Stimulated activated CD4-positive, alpha-beta T cell treated with anti-CD3 and anti-CD28 coated beads, Interleukin-12 subunit alpha, Interleukin-12 subunit beta, amount 100 ng/mL, for 4 hours (primary cell): Measurements from ENCODE around the gene NXF2.
A peak's percentile ranks its signal among the peaks of the same experiment; 100 is the strongest.
"Not testable (repeated sequence)": the region's sequence is repeated elsewhere in the genome, so short reads cannot be mapped to it uniquely, and the experiment has no call there.

Source experiments
- DNase-seq: peaks from one replicate; pipeline ENCODE4 v3.0.0-alpha.2; 2020

The NXF2 gene, protein sequence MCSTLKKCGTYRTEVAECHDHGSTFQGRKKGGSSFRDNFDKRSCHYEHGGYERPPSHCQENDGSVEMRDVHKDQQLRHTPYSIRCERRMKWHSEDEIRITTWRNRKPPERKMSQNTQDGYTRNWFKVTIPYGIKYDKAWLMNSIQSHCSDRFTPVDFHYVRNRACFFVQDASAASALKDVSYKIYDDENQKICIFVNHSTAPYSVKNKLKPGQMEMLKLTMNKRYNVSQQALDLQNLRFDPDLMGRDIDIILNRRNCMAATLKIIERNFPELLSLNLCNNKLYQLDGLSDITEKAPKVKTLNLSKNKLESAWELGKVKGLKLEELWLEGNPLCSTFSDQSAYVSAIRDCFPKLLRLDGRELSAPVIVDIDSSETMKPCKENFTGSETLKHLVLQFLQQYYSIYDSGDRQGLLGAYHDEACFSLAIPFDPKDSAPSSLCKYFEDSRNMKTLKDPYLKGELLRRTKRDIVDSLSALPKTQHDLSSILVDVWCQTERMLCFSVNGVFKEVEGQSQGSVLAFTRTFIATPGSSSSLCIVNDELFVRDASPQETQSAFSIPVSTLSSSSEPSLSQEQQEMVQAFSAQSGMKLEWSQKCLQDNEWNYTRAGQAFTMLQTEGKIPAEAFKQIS

DNA sequence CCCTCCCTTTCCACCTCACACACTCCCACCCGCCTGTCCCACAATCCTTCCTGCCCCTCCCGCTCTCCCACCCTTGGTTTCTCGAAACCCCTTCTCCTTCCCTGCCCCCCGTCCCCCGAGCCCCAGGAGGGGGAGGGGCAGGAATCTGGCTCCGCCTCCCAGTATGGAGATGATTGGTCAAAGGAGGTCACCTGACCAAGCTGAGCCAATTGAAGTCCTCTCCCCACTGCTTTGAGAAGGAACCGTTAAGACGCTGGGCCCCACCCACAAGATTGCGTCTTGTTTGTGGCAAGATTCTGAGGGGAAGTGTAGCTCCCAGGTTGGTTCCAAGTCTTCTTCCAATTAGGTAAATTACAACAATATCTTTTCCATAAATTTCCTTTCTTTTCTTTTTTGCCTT, at the start of gene NXF2:
Gene NXF2, plus strand, starts transcription at position 275 of the 400 bp plus-strand sequence. CDS start 59,912 bp downstream, outside the sequence.
- not testable (repeated sequence) for DNase-seq

DNA sequence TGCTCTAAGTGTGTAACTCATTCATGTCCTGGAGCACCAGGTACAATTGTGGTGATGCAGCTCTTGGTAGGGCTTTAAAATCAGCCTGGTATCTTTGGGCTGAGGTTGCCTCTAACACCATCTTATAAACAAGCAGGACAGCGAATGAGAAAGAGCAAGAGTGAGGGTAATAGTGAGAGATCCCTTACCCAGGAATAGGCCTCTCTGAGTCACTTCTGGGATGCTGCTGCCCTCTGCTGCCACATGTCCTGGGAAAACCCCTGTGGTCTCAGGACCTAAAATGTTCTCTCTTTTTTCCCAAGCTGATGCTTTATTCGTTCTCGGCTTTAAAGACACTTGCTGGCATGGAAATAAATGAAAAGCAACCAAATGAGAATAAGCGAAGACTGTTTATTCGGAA, 39.0 kb upstream of the NXF2 start:
- not testable (repeated sequence) for DNase-seq

DNA sequence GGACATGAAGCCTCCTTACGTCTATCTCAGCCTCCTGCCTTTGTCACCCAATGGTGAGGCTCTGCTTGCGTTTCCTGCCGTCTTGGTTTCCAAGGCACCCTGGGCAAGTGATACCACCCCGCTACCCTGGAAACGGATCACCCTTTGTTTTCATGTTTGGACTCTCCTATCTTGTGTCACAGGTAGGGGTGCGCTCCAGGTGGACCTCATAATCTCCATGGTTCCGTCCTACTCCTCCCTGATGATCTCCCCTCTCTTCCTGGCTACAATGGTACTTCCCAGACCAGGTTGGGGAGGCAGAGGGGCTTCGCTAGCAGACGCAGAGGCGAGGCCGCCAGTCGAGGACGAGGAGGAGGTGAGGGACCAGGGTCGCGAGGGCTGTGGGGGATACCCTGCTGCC, 32.0 kb upstream of the NXF2 start, which contains the start of gene TCP11X1:
Gene TCP11X1, plus strand, starts transcription at position 316 of the 400 bp plus-strand sequence.
- DNase-seq, result not testable (repeated sequence)

DNA sequence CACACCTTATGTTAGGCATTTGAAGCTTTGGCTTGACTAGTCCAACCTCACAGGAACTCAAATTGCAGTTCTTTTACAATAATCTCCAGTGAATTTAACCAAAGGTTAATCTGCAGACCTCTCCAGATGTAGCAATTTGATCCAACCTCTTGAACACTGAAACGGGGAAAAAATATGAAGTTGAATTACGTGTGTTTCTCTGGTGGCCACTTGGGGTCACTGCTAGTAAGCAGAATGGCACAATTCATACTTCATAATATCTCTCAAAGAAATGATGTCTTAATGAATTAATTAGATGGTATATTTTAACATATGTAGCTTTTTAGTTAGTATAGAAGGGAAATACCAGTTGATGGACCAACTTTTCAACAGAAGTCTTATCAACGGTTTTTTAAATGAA, 30.5 kb upstream of the NXF2 start:
- not testable (repeated sequence) for DNase-seq

DNA sequence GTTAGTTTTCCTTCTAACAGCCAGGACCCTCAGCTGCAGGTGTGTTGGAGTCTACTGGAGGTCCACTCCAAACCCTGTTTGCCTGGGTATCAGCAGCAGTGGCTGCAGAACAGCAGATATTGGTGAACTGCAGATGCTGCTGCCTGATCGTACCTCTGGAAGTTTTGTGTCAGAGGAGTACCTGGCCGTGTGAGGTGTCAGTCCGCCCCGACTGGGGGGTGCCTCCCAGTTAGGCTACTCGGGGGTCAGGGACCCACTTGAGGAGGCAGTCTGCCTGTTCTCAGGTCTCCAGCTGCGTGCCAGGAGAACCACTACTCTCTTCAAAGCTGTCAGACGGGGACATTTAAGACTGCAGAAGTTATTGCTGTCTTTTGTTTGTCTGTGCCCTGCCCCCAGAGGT, 11.3 kb upstream of the NXF2 start:
- not testable (repeated sequence) for DNase-seq

DNA sequence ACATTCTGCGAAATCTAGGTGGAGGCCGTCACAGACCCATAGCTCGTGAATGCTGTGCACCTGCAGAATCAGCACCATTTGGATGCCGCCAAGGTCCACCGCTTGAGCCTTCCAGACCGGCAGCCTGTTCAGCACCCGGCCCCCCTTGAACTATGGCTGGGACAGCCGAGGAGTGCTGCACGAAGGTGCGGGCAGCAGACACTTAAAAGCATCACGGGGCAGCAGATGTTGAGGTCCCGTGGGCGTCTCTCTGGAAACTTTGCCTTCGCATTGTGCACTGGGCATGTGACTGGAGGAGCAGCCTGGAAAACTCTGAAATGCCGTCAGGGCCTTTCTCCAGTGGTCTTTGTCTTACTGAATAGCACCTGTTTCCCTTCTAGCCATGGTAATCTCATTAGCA, 6.7 kb upstream of the NXF2 start:
- DNase-seq, result not testable (repeated sequence)

DNA sequence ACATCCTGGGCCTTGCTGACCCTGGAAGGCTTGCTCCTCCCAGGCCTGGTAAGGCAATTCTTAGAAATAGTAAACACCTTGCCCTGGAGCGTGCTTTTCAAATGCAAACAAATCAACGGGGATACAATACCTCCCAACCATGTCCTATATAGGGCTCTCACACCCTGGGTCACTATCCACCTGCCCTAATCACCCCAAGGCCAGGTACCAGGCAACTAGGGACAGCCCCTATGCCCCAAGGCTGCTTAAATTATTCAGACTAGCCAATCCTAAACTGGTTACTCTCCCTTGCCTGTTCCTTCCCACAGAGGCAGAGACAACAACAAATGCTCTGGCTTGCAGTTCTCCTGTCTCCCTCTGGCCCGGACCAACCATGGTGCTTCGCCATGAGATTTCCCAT, 25.3 kb downstream of the NXF2 start:
- DNase-seq, result not testable (repeated sequence)

DNA sequence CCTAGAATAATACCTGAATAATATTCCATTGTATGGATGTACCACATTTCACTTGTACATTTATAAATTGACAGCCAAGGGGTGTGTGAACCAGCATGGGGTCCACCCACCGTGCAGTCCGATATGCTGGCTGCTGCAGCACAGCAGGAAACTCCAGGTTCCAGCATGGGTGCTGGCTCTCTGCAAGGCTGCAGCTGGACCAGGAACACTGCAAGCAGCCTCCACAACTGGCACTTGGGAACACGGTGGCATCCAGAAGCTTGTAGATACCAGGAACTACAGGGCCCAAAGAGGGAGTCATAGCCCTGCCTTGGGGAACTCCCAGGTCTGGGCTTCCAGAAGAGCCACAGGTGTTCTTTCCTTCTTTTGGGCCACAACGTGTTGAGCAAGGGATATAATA, 91.2 kb downstream of the NXF2 start:
- no peak for DNase-seq

DNA sequence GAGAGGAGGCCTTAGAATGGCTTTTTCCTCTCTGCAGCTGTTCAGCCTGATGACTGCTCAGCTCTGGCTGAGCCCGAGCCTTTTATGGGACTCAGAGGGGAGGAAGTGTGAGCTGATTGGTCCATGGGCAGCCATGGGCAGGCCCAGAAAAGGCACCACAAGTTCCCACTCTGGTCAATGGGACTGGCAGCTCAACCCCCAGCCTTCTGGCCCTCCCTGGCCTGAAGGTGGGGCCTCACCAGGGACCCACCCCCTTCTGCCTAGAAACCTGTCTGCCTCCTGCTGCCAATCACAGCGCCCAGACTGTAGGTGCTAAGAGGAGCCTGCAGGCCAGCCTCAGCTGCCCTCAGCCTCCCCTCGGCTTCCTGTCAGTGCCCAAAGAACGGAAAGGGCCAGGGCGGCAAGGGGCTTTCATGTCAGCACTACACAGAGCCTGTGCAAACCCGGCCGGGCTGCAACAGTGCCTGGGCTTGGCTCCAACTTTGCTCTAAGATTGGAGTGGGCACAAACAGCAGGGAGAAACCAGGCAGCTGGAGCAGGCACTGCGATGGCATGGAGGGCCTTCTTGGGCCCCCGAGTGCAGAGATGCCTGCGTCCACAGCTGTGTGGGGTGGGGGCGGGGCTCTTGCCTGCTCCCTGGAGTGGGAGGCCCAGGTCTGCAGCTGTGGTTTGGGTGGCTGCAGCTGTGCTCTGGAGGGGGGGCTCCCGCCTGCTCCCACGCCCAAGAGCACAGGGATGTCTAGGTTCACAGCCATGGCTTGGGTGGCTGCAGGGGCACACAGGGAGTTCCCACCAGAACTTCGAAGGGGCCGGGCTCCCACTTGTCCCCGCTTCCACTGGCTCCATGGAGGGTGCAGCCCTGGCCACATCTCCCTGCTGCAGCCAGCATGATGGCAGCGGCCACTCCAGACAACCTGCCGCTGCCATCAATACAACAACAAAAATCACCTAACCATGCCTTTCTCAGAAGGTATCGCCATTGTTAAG, 92.6 kb downstream of the NXF2 start:
- DNase-seq, result no peak

DNA sequence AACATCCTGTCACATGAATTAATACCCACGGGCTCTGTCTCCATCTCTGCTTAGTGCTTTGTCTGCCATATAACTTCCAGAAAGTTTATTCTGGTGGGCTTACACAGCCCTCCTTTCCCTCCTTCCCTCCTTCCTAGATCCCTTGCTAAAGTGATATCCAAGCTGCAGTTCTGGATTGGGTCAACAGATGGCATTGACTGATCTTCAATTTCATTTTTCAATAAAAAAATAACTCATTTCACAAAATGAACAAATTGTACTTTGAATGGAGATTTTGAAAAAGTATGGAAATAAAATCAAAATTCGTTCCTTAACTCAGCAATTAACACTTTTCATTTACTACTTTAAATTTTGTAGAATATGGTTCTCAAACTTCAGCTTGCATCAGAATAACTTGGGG, 94.9 kb downstream of the NXF2 start:
- no peak for DNase-seq

DNA sequence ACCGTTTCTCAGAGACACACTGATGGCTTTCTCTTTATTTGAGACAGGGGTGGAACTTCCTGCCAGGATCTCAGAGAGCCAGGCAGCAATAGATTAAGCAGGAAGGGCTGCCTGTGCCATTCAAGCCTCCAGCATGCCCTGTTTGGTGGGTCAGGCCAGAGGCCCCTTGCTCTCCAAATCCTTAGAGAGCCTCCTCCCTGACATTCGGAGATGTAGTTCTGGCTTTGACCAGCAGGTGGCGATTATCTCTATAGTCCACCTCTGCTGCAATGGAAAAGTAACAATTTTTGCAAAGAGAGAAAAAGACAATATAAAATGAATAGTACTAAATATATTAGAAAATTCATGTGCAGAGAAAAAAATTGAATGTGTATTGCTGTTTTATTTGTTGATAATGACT, 98.9 kb downstream of the NXF2 start:
- DNase-seq, result peak; percentile 65
